HEK293T (cell line): ENCODE data around the gene KRT8.
"Not testable (repeated sequence)": the region's sequence is repeated elsewhere in the genome, so short reads cannot be mapped to it uniquely, and the experiment has no call there.

Experiments
- CTCF ChIA-PET: fragments of 350-600 bp; formaldehyde crosslinking; extraction: SDS; loops from one replicate; lab custom pipeline; 2021; ENCODE audit warnings: antibody characterized with exemption, inconsistent platforms; lab: Yijun Ruan, JAX
- POLR2A ChIA-PET: fragments of 350-600 bp; formaldehyde crosslinking; extraction: SDS; loops from one replicate; lab custom pipeline; 2020; ENCODE audit warnings: antibody characterized with exemption, inconsistent platforms; lab: Yijun Ruan, JAX
- DNase-seq: peaks from one replicate; pipeline ENCODE4 v3.0.0; 2012; ENCODE audit warnings: mixed read lengths; ENCODE audit errors: extremely low spot score
- ARNT ChIP-seq: fragments of 450-650 bp; IDR thresholded peaks from 2 replicates; pipeline ENCODE4 v1.6.1; 2017; ENCODE audit warnings: mild to moderate bottlenecking
- BHLHE40 ChIP-seq: fragments of 450-650 bp; IDR thresholded peaks from 2 replicates; pipeline ENCODE4 v1.6.1; 2016; ENCODE audit warnings: mild to moderate bottlenecking, moderate library complexity, borderline replicate concordance
- CTBP1 ChIP-seq: fragments of 450-650 bp; IDR thresholded peaks from 2 replicates; pipeline ENCODE4 v1.6.1; 2016; ENCODE audit warnings: borderline replicate concordance
- ELF4 ChIP-seq: fragments of 450-650 bp; IDR thresholded peaks from 2 replicates; pipeline ENCODE4 v1.6.1; 2017; ENCODE audit warnings: antibody characterized with exemption
- FOXA1 ChIP-seq: fragments of 450-650 bp; IDR thresholded peaks from 2 replicates; pipeline ENCODE4 v1.6.1; 2016; ENCODE audit warnings: mild to moderate bottlenecking
- FOXK2 ChIP-seq: fragments of 450-650 bp; IDR thresholded peaks from 2 replicates; pipeline ENCODE4 v1.6.1; 2016; ENCODE audit warnings: mild to moderate bottlenecking
- FOXM1 ChIP-seq: fragments of 450-650 bp; IDR thresholded peaks from 2 replicates; pipeline ENCODE4 v1.6.1; 2017; ENCODE audit warnings: mild to moderate bottlenecking, borderline replicate concordance
- HDGF ChIP-seq: fragments of 450-650 bp; IDR thresholded peaks from 2 replicates; pipeline ENCODE4 v1.6.1; 2017; ENCODE audit warnings: antibody characterized with exemption, borderline replicate concordance
- L3MBTL2 ChIP-seq: fragments of 450-650 bp; conservative IDR thresholded peaks from 2 replicates; pipeline ENCODE4 v1.6.1; 2016; ENCODE audit warnings: mild to moderate bottlenecking
- LEF1 ChIP-seq: fragments of 450-650 bp; IDR thresholded peaks from 2 replicates; pipeline ENCODE4 v1.6.1; 2017; ENCODE audit warnings: mild to moderate bottlenecking, borderline replicate concordance
- NFRKB ChIP-seq: fragments of 450-650 bp; IDR thresholded peaks from 2 replicates; pipeline ENCODE4 v1.6.1; 2016; ENCODE audit warnings: mild to moderate bottlenecking, moderate library complexity
- SP1 ChIP-seq: fragments of 450-650 bp; IDR thresholded peaks from 2 replicates; pipeline ENCODE4 v1.6.1; 2017
- SUZ12 ChIP-seq: fragments of 450-650 bp; IDR thresholded peaks from 2 replicates; pipeline ENCODE4 v1.6.1; 2016; ENCODE audit warnings: mild to moderate bottlenecking
- TARDBP ChIP-seq: fragments of 450-650 bp; IDR thresholded peaks from 2 replicates; pipeline ENCODE4 v1.6.1; 2016
- ZNF384 ChIP-seq: fragments of 450-650 bp; IDR thresholded peaks from 2 replicates; pipeline ENCODE4 v1.6.1; 2016
- TF ChIP-seq, protein P1 (sequence below): fragments of 450-650 bp; IDR thresholded peaks from 2 replicates; pipeline ENCODE4 v1.6.1; 2016

The KRT8 gene

GRCh38 chr12:52904509-52905300, at the start of gene KRT8:
Gene KRT8 (minus strand): TSS chr12:52905076. CDS start chr12:52904981, 95 bp downstream.
- POLR2A ChIA-PET: interaction anchor here (0.9 to 1.4 kb wide), 5 partner anchors 8 to 101 kb away, joined by 3 to 6 read pairs (median 3); partner anchors contain the start of genes EIF4B and KRT18
- not testable (repeated sequence) for DNase-seq
- CTCF ChIA-PET: interaction anchor here (0.6 to 3.6 kb wide), 4 partner anchors 12 to 312 kb away, joined by 3 to 17 read pairs (median 4); no protein-coding TSS in a partner anchor

DNA sequence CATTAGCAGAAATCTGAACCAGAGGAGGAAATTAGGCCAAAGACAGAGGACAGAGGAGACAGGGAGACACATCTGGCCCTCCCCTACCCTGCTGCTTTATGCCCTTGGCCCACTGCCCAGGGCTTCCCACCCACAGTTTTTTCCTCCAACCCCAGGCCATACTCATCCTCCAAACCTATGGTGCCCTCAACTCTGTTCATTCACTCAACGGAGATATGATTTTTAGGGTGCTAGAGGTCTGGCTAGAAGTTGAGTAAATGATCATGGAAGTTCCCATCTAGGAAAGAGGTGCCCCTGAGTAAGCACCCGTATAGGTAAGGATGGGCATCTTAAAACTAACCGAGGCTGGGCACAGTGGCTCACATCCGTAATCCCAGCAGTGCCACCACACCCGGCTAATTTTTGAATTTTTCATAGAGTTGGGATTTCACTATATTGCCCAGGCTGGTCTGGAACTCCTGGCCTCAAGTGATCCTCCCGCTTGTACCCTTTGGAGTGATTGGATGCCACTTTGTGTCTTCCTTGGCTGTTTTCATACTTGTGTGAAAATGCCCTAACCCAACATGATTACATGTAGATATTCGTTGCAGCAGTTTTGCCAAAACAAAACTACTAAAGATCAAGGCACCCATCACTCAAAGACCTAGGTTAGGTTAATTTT, 48.4 kb upstream of the KRT8 start:
- ChIA-PET CTCF (no interaction called here), POLR2A (no interaction called here)
- no peak for DNase-seq
- no peak for TF ChIP-seq SP1
- no peak for TF ChIP-seq SUZ12
- no peak for TF ChIP-seq ARNT
- no peak for TF ChIP-seq LEF1
- TF ChIP-seq NFRKB: no peak
- no peak for TF ChIP-seq L3MBTL2
- TF ChIP-seq FOXM1: no peak
- TF ChIP-seq FOXK2: no peak
- TF ChIP-seq BHLHE40: no peak
- TF ChIP-seq CTBP1: no peak
- TF ChIP-seq HDGF: no peak
- TF ChIP-seq ZNF384: no peak
- no peak for TF ChIP-seq TARDBP
- TF ChIP-seq, protein P1, sequence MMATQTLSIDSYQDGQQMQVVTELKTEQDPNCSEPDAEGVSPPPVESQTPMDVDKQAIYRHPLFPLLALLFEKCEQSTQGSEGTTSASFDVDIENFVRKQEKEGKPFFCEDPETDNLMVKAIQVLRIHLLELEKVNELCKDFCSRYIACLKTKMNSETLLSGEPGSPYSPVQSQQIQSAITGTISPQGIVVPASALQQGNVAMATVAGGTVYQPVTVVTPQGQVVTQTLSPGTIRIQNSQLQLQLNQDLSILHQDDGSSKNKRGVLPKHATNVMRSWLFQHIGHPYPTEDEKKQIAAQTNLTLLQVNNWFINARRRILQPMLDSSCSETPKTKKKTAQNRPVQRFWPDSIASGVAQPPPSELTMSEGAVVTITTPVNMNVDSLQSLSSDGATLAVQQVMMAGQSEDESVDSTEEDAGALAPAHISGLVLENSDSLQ: no peak
- TF ChIP-seq FOXA1: no peak
- TF ChIP-seq ELF4: no peak

- DNase-seq: no peak
- ChIA-PET CTCF (interaction anchor here (0.6 to 1.5 kb wide), 6 partner anchors 28 to 150 kb away, joined by 3 to 5 read pairs (median 3); no protein-coding TSS in a partner anchor), POLR2A (no interaction called here)
- TF ChIP-seq L3MBTL2: no peak
- no peak for TF ChIP-seq FOXK2
- no peak for TF ChIP-seq BHLHE40
- TF ChIP-seq ELF4: no peak
- TF ChIP-seq LEF1: no peak
- no peak for TF ChIP-seq SUZ12
- no peak for TF ChIP-seq TARDBP
- no peak for TF ChIP-seq ZNF384
These were observed 47.4 kb upstream of the KRT8 start for GRCh38 chr12:52952076-52952801.

- no peak for DNase-seq
- TF ChIP-seq L3MBTL2 (no peak), FOXM1 (no peak), NFRKB (no peak), LEF1 (no peak), FOXA1 (no peak), SP1 (no peak), BHLHE40 (no peak), SUZ12 (no peak), FOXK2 (no peak), ARNT (no peak), ZNF384 (no peak), ELF4 (no peak)
- TF ChIP-seq, protein P1: no peak
- ChIA-PET POLR2A (no interaction called here), CTCF (interaction anchor here (1.0 to 1.5 kb wide), 5 partner anchors 29 to 150 kb away, joined by 3 to 5 read pairs (median 3); no protein-coding TSS in a partner anchor)
These were observed 46.8 kb upstream of the KRT8 start for GRCh38 chr12:52951640-52952039.

GRCh38 chr12:52951126-52951525, 46.2 kb upstream of the KRT8 start:
- ChIA-PET POLR2A (no interaction called here), CTCF (interaction anchor here (1.0 to 1.5 kb wide), 3 partner anchors 67 to 151 kb away, joined by 3 read pairs; no protein-coding TSS in a partner anchor)
- no peak for DNase-seq
- TF ChIP-seq ZNF384 (no peak), FOXA1 (no peak)

DNA sequence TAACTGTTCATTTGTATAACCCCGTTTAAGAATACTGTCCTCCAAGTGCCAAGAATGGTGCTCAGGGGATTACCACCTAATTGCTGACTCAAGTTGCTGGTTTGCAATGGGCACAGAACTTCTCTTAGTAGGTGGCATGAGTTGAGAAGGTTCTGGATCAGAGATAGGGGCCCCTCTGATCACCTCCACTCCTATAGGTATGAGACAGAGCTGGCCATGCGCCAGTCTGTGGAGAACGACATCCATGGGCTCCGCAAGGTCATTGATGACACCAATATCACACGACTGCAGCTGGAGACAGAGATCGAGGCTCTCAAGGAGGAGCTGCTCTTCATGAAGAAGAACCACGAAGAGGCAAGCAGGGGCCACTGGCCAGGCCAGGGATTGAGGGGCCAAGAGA, 45.7 kb upstream of the KRT8 start:
- POLR2A ChIA-PET: interaction anchor here (0.6 to 1.5 kb wide), 2 partner anchors 25 to 42 kb away, joined by 3 to 4 read pairs; no protein-coding TSS in a partner anchor
- DNase-seq: no peak
- CTCF ChIA-PET: no interaction called here
- no peak for TF ChIP-seq ARNT
- TF ChIP-seq FOXK2: no peak
- no peak for TF ChIP-seq SP1
- TF ChIP-seq, protein P1: no peak
- no peak for TF ChIP-seq ZNF384
- no peak for TF ChIP-seq BHLHE40
- no peak for TF ChIP-seq LEF1
- no peak for TF ChIP-seq NFRKB
